GM18507 (cell line): ENCODE data around the gene KRT14.

ENCODE experiments used
- DNase-seq: peaks from one replicate; pipeline ENCODE4 v3.0.0; 2011; ENCODE audit warnings: low read depth; ENCODE audit not compliant: insufficient read length; ENCODE audit errors: extremely low spot score
- FAIRE-seq: peaks from 2 replicates; lab custom pipeline; 2011; peaks lifted over from hg19 to GRCh38; lab: Jason Lieb, UNC

KRT14 gene

DNA sequence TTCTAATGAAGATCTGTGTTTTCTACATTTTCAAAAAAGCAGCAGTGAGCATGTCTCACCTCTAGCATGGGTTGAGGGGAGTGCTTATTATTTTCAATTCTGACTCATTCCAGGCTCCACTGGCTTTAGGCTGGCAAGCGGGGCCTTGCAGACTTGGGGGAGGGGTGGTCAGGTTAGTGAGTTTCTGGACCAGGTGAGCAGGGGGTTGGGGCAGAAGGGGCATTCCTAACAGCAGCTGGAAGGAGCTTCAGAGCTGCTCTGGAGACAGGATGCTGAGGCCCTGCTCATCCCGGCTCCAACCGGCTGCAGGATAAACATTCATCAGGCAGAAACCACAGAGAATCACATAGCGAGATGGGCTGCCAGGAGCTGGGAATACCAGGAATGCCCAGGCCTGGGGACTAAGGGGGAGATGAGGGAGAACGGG is 48.1 kb downstream of the KRT14 start:
- FAIRE-seq: no peak

DNA sequence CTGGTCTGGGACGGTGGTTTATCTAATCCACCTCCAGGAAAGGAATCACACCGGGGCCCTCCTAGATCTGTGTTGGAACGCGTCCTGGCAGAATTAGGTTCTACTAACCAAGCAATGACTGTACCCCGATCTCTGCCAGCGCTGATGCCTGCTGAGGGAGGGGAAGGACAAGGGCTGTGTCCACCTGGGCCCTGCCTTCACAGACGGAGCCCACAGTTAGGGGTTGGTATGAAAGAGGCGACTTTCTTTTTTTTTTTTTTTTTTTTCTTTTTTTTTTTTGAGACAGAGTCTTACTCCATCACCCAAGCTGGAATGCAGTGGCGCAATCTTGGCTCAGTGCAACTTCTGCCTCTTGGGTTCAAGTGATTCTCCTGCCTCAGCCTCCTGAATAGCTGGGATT is 48.7 kb downstream of the KRT14 start:
- no peak for DNase-seq
- no peak for FAIRE-seq

More for the DNA sequence above, 48.1 kb downstream of the KRT14 start:
- no peak for DNase-seq

DNA sequence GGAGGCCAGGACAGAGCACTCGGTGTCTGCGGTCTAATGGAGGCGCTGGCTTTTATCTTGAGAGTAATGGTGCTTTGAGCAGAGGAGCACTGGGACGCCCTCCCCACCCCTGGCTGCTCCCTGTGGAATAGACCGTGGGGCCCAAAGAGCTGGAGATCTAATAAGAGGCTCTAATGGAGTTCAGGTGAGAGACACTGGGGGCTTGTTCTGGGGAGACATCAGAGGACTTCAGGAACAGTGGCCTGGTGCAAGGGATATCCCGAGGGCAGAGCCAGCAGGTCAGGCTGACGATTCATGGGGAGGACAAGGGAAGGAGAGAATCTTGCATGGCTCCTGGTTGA is 49.1 kb downstream of the KRT14 start:
- FAIRE-seq (no peak), DNase-seq (no peak)

DNA sequence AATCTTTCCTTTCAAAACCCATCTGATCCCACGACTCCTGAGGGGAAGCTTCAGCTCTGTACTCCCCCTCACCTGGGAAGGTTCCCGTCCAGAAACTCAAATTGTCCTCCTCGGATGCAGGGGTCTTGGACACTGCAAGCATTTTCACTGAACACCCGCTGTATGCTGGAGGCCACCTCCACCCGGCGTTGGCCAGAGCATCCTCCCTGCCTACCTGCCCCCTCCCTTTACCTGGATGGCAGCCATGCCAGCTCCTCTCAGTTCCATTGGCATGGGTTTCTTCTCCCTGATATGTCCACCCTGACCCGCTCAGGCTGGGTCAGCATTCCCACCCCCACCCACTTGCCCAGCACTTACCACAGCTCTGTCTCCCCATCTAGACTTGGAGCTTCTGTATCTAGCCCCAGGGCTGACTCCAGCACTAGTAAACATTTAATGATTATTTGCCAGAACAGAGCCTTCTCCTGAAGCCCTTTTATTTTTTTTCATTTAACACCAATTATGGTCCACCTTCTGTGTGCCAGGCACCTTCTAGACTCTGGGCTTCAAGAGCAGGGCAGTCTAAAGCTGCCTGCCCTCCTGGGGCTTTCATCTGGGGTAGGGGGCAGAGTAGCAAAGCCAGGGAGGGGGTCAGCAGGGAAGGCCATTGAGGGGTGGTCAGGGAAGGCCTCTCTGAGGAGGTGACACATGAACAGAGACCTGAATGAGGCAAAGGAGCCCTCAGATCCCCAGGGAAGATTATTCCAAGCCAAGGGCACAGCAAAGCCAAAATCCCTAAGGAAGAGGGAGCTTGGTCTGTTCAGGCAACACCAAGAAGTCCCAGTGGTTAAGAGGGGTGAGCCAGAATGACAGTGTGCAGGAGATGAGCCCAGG is 49.7 kb downstream of the KRT14 start:
- no peak for FAIRE-seq

DNA sequence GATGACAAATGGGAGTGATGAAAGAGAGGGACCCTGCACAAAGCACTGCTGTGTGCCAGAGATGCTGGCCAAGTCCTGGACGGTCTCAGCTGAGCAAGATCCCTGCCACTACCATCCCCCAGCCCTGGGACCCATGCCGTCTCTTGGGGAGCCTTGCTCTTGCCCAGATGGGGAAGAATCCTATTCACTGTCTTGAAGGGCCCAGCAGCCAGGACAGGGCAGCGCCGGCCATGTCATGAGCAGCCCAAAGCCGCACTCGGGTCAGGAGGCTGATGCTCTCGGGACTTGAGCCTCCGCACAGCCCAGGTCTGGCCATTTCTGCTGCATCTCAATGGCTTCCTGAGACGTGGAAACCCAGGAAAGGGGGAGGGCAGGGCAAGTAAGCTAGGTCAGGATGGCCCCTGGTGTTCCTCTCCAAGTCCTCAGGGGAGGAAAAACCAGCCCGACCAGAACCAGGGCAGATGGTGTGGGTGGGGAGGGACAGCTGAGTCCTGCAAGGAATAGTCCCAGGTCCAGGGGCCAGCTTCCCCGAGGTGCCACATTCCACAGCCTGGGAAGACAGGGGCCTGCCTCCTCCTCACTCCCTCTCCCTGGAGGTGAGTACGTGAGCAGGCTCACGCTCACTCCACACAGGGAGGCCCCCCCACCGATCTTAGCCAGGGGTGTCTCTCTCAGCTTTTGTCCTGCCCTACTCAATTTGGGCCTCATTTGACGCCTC is 50.8 kb downstream of the KRT14 start:
- FAIRE-seq: no peak
- DNase-seq: no peak

More for the DNA sequence above, 49.7 kb downstream of the KRT14 start:
- no peak for DNase-seq

DNA sequence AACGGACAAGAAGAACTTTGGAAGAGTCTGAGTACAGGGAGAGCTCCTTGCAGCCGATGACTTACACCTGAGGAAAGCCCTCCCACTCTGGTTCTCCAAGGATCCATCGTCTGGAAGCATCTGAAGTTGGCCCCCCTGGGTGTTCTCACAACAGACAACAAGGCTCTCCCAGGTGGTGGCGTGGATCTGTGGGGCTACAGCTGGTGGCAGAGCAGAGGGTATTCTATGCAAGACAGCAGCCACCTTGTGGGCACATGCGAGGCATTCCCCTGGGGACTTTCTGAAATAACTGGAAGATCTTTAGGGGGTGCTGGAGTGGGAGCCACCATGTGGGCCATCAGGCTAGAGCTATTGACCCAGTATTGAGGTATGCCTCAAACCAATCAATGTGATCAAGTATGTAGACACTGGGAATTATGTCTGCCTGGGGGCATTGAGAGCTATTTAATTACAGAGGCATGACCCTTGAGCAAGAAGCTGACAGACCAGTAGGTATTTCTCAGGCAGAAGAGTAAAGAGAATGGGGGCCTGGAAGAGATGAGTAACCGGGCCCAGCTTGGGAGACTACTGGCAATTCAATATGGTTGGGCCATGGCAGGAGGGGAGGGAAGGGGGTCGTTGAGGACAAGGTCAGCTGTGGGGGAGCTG is 51.7 kb downstream of the KRT14 start:
- FAIRE-seq: no peak
- no peak for DNase-seq

DNA sequence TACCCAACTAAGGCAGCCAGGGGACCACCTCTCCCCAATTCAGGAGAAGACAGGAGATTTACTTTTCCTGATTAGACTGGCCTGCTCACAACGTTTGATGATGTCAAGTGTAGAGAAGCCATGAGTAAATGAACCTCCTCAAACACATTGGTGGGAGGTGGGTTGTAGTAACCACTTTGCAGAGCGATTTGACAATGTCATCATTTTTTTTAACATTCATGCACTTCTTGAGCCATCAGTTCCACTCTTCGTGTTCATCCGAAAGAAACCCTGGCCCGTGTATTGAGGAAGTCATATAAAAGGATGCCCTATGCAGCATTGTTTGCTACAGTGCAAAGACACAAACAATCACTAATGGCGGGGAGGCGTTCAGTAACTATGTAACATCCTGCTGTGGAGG is 53.1 kb downstream of the KRT14 start:
- FAIRE-seq: no peak
- no peak for DNase-seq

DNA sequence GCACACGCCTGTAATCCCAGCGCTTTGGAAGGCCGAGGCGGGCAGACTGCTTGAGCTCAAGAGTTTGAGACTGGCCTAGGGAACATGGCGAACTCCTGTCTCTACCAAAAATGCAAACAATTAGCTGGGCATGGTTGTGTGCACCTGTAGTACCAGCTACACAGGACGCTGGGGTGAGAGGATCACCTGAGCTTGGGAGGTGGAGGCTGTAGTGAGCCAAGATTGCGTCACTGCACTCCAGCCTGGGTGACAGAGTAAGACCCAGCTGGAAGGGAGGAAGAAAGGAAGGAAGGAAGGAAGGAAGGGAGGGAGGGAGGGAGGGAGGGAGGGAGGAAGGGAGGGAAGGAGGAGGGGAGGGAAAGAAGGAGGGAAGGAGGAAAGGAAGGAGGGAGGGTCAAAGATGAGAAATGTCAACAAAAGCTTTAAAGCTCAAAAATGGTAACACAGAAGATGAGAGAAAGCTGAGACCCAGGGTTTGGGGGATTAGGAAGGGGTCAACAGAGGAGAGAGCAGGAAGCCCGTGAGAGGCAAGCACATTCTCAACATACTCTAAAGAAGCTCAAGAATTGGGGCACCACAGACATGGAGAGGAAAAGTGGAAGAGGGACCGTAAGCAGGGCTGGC is 53.6 kb downstream of the KRT14 start:
- no peak for FAIRE-seq

More for the DNA sequence above, 53.6 kb downstream of the KRT14 start:
- DNase-seq: no peak
